Esophagus squamous epithelium (tissue), 4 donors: ENCODE measurements around the gene POLD2.

Source experiments
- CTCF ChIP-seq, 6 experiments: fragments of 450-650 bp in 4 of 6; fragments of 200-600 bp in 2 of 6; sonication (generic) in 2 of 6; IDR thresholded peaks; one replicate each; pipeline ENCODE4 v1.5.1; 2016 to 2019; ENCODE audit warnings: antibody characterized with exemption in 6 of 6, mild to moderate bottlenecking in 4 of 6, moderate library complexity in 4 of 6
- POLR2A ChIP-seq, 4 donors: fragments of 450-650 bp; IDR thresholded peaks; one replicate each; pipeline ENCODE4 v1.6.1; 2017; ENCODE audit warnings: antibody characterized with exemption in 4 of 4, mild to moderate bottlenecking in 4 of 4, moderate library complexity in 3 of 4

- no peak for TF ChIP-seq CTCF (IDR thresholded peaks at IDR 0.05)
- no peak for TF ChIP-seq POLR2A (IDR thresholded peaks at IDR 0.05)
Measured at GRCh38 chr7:44132039-44132438, 8.7 kb upstream of the POLD2 start.
